Colon (tissue), 2 donors: ENCODE measurements around the gene SPINK7.
"Not testable (repeated sequence)": the region's sequence is repeated elsewhere in the genome, so short reads cannot be mapped to it uniquely, and the experiment has no call there.

ENCODE experiments used
- FAIRE-seq: peaks from 2 replicates; lab custom pipeline; 2012; peaks lifted over from hg19 to GRCh38; lab: Jason Lieb, UNC
- donor health status: control.
- donor health status: control.

SPINK7 gene

DNA sequence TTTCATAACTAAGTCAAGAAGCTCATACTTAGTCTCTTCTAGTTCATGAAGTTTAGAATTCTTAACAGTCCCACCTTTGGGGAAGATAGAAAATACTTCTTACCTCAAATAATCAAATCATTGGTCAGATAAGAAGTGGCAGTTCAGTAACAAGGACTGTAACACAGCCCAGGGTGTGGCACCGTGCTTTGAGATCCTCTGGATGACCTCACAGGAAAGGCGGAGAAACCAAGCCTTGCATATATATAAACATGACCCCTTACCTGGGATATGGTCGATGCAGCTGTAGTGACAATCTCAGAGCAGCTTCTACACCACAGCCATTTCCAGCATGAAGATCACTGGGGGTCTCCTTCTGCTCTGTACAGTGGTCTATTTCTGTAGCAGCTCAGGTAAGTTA is at the start of gene SPINK7:
Gene SPINK7, plus strand, starts transcription at position 271 of the 400 bp plus-strand sequence. Its CDS starts 61 bp downstream, at position 332.
- FAIRE-seq, result no peak

DNA sequence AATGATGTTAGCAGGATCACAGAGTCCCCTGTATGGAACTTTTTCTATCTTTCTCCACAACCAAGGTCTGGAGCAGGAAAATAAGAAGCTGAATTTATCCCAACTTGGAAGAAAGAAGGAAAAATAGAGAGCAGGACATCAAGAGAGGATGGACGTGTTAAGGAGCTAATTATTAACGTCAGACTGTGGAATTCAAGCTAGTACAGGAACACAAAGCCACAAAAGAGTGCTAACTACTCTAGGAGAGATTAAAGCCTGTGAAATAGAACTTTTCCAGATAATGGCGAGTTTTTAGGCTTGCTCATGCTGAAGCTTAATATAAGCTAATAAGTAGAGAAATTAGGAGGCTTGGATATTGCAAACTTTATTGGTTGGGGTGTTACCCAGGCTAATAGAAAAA is 44.3 kb upstream of the SPINK7 start:
- no peak for FAIRE-seq

DNA sequence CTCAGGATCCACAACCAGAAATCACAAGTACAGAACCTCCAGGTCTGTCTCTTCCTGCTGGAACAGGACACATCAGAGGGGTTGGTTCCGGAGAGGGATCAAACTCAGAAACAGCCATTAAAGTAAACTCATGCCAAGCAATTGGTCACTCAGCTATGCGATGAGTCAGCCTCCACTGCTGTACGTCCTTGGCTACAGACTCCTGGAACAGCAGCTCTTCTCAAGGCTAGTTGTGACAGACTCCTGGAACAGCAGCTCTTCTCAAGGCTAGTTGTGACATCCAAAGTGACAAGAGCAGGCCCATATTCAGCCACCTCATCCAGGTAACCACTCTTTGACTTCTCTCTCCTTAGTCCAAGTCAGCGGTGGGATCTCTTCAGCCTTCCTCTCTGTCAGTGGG is 43.7 kb upstream of the SPINK7 start, which contains the start of gene SPINK13:
Gene SPINK13, plus strand, starts transcription at position 229 of the 400 bp plus-strand sequence. CDS start 1,279 bp downstream, outside the sequence.
- FAIRE-seq, result no peak

DNA sequence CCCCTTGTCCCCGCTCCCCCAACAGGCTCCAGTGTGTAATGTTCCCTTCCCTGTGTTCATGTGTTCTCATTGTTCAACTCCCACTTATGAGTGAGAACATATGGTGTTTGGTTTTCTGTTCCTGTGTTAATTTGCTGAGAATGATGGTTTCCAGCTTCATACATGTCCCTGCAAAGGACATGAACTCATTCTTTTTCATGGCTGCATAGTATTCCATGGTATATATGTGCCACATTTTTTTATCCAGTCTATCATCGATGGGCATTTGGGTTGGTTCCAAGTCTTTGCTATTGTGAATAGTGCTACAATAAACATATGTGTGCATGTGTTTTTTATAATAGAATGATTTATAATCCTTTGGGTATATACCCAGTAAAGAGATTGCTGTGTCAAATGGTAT is 37.1 kb upstream of the SPINK7 start:
- not testable (repeated sequence) for FAIRE-seq

DNA sequence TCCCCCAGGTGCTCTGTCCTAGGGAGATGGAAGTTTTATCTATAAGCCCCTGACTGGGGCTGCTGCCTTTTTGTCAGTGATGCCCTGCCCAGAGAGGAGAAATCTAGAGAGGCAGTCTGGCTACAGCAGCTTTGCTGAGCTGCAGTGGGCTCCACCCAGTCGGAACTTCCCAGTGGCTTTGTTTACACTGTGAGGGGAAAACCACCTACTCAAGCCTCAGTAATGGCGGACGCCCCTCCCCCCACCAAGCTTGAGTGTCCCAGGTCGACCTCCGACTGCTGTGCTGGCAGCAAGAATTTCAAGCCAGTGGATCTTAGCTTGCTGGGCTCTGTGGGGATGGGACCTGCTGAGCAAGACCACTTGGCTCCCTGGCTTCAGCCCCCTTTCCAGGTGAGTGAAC is 31.3 kb upstream of the SPINK7 start:
- FAIRE-seq, result not testable (repeated sequence)

DNA sequence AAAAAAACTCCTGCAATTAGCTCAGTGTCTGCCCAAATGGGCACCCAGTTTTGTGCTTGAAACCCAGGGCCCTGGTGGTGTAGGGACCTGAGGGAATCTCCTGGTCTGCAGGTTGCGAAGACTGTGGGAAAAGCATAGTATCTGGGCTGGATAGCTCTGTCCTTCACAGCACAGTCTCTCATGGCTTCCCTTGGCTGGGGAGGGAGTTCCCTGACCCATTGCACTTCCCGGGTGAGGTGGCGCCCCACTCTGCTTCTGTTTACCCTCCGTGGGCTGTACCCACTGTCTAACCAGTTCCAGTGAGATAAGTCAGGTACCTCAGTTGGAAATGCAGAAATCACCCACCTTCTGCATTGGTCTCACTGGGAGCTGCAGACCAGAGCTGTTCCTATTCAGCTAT is 30.9 kb upstream of the SPINK7 start:
- not testable (repeated sequence) for FAIRE-seq

DNA sequence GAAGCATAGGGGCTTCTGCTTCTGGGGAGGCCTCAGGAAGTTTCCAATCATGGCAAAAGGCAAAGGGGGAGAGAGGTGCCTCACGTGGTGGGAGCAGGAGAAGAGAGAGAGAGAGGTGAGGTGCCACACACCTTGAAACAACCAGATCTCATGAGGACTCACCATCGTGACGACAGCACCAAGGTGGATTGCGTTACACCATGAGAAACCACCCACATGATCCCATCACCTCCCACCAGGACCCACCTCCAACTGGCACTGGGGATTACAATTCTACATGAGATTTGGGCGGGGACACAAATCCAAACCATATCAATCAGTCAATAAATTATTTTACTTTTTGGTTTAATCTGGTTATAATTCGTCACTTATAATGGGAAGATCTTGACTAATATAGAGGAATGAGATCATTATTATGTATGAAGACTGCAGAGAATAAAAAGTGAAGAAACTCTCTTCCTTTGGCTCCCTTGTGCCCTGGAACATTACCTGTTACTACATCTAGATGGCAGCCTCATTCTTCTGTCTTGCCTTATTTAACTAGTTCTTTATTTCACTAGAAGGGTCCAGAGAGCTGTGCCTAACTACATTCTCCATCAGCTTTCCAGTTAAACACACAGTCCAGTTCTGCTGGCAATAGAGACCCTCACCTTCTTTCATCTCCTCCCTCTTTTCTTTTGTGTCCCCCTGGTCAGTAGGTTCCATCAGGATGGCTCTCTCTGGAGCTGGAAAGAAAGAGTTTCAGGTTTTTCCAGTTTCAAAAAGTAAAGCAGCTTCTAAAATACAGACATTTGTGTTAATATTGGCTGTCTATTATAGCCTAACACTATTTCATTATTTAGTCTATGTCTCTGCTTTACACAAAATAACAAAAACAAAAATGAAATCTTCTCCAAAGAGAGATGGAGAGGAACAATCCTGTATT is 21.7 kb upstream of the SPINK7 start:
- FAIRE-seq, result no peak

DNA sequence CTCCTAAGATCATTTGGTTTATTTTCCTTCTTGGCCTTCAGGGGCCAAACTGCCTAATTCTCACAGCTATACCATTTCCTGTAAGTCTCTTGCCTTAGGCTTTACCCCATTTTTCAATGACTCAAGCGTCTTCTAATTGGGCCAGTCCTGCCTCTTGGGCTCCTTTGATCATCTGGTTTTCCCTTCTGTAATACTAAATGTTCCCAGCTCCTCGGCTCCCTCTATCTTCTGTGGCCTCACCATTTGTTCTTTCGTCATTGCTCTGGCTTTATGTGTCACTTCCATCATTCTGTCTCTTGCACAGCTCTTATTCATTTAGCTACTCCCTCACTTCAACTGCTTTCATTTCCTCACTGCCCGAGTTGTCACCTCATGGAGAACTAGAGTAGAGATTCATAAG is 14.5 kb upstream of the SPINK7 start:
- FAIRE-seq, result no peak

DNA sequence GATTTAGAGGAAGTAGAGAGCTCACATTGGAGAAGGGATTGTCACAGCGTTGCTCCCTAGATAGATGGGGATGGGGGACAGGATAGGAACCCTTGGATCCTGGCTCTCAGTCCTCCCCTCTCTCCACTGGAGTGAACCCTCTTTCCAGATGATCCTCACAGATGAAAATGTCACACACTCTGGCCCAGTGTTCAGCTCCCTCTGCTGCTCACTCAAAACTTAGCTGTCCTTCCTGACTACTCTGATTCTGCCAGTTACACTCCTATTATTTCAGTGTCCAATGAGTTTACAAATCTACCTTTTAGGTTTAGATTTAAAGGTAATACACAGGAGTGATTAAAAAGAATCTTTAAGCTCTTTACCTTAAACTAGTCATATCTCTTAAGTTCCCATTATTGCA is 5.8 kb upstream of the SPINK7 start:
- FAIRE-seq, result no peak

DNA sequence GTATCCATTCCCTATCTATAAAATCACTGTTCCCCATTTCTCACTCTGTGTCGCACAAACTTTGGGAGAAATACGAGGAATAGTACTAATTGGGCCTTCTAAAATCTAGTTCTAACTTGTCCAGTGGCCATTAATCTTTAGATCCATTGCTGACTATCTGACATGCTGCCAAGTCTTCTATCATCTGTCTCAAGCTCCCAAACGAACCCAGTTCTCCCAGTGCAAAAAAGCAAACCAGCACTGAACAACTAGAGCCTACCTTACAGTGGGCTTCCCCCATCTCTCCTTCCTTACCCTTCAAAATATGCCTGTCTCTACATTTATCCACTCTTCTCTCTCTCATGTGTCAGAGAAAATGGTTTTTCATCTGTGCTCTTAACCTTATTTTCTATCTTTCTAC is 3.2 kb upstream of the SPINK7 start:
- no peak for FAIRE-seq

DNA sequence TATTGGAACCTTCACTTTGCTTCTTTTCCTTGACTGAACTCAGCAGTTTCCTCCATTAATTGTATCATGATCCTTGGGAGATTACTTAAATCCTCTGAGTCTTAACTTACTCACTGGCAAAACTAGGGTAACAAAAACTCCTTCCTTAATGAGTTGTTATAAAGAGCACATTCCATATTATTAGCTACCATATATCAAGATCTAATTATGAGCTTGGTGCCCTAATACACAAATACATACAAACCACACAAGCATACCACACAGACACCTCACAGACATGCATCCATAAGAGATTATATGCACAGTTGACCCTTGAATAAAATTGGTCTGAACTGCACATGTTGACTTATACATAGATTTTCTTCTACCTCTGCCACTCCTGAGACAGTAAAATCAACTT is 2.5 kb upstream of the SPINK7 start:
- no peak for FAIRE-seq

DNA sequence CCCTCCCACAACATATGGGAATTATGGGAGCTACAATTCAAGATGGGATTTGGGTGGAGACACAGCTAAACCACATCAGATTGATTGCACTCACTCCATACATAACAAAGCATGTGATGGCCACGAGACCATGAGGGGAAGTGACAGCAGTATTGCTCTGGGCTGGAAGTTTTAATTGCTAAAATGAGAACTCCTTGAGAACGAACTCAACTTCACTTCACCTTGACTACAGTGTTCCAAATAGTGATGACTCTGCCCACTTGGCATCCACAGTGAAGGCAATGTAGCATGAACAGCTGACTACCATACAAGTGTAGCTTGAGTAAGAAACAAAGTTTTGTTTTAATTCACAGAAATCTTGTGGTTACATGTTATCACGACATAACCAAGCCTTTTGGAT is 739 bp upstream of the SPINK7 start:
- no peak for FAIRE-seq

DNA sequence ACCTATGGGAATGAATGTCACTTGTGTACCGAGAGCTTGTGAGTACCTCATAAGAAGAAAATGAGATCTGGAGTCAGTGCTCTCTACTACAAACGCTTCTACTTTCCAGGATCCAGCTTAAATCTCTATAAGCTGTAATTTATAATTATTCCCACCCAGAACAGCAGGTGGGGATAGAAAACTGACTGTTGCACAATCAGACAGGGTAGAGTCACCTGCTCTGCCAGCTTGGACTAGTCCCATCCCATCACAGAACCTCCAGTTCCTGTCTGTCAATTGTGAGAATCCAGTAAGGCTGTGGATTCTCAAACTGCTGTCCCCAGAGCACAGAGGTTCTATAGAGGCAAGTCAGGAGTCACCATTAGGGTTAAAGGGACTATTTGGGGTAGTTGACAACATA is 2.0 kb downstream of the SPINK7 start:
- FAIRE-seq, result no peak

DNA sequence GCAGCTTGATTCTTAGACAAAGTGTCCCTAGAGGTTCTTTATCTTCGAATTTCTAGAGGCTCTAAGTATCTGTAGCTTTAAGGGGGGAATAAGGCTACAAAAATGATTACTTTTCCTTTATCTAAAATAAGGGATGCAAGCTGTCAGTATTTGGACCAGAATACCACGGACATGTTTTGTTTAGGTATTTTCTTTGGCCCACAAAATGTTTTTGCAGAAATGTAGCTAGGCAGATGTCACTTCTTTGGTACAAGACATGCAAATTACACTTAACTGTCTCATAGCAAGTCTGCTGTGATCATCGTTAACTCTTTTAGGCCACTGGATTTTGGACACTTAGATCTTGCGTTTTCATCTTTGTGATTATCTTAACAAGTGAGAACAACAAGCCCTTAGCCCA is 2.5 kb downstream of the SPINK7 start:
- no peak for FAIRE-seq

DNA sequence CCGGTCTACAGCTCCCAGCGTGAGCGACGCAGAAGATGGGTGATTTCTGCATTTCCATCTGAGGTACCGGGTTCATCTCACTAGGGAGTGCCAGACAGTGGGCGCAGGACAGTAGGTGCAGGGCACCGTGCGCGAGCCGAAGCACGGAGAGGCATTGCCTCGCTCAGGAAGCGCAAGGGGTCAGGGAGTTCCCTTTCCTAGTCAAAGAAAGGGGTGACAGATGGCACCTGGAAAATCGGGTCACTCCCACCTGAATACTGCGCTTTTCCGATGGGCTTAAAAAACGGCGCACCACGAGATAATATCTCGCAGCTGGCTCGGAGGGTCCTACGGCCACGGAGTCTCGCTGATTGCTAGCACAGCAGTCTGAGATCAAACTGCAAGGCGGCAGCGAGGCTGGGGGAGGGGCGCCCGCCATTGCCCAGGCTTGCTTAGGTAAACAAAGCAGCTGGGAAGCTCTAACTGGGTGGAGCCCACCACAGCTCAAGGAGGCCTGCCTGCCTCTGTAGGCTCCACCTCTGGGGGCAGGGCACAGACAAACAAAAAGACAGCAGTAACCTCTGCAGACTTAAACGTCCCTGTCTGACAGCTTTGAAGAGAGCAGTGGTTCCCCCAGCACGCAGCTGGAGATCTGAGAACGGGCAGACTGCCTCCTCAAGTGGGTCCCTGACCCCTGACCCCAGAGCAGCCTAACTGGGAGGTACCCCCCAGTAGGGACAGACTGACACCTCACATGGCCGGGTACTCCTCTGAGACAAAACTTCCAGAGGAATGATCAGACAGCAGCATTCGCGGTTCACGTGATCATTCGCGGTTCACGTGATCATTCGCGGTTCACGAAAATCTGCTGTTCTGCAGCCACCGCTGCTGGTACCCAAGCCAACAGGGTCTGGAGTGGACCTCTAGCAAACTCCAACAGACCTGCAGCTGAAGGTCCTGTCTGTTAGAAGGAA is 8.1 kb downstream of the SPINK7 start:
- FAIRE-seq, result not testable (repeated sequence)

DNA sequence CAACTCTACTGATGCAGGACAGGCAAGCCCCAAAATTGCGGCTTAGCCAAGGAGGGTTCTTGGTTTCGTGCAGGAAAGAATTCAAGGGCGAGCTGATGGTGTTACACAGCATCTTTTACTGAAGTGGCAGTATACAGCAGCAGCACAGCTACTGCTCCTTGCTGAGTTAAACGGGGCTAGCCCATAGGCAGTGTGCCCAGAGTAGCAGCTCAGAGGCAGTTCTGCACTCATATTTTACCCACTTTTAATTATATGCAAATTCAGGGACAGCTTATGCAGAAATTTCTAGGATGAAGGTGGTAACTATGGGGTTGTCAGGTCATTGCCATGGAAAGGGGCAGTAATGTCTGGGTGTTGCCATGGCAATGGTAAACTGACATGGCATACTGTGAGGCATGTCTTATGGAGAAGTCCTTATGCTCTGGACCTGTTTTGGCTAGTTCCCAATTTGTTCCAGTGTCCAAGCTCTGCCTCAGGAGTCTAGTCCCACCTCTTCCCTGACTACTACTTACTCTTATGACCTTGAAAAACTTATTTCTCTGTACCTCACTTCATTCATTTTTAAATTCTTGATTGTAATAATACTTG is 21.1 kb downstream of the SPINK7 start:
- FAIRE-seq, result no peak

DNA sequence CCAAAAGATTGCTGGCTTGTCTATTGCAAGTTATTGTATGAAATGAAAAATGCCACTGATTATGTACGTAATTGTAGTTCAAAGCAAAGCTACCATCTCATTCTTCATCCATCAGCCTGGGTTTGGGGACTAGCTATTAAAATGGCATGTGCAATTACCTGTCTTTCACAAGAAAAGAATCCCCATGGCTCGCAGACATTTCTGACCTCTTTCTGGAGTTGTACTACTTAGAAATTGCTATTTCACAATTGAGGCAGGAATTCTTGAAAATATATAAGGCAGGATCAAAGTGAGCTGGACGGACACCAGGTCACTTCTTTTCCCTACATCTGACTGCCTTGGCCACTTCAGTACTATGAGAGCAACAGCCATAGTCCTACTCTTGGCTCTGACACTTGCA is 23.0 kb downstream of the SPINK7 start, which contains the start of gene SPINK9:
Gene SPINK9, plus strand, starts transcription at position 301 of the 400 bp plus-strand sequence. Its CDS starts 55 bp downstream, at position 356.
- FAIRE-seq, result no peak

DNA sequence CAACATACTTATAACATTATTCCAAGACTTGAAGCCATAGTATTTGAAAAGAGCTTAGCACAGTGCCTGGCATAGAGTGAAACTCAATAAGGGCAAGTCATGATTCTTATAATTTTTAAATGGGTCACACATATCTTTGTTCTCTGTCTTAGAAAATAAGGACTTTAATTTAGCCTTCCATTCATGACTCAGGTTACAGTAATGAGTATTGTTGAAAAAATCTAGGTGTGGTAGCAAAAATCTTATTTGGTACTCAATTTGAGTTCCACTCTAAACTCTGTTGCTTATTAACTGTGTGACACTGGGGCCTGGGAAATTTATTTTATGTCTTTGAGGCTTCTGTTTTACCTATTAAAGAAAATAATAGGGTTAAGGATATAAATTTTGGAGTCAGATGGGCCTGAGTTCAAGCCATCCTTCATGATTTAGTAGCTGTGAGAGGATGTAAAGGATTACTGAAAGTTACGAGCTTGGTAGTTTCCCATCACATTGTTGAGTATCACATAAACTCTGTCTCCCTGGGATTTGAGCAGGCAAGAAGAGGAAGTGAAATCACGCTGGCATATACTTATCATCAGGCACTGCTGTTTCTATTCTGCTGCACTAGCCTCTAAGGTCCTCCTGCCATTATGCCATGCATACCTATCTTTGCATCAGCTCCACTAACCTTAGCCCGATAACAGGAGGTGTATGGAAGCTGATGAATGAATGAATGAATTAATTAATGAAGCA is 24.6 kb downstream of the SPINK7 start:
- FAIRE-seq, result no peak

DNA sequence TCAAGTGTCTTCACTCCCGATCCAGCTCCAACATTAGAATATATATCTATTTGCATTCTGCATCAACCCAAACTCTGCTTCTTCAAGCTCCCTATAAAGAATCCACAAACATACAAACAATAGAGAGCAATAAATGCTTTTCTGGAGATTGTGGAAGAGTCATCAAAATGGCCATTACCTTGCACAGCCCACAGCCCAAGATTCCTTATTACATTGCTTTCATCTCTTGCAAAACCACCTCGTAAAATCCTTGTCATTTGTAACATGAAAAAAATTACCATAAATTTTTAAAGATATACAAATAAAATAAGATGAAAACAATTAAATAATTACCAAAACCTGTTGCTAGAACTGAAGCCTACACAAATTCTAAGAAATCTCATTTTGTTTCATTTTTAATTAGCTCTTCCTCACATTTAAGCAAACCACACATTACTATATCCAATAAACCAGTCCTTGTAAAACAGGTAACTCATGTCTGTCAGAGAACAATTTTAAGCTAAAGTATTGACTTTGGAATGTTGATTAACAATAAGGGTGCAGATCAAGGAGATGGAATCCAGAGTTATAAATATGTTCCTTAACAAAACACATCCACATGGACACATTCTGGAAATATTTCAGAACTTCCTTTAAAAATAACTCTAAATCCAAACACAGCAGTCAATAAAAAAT is 30.3 kb downstream of the SPINK7 start:
- FAIRE-seq, result no peak

DNA sequence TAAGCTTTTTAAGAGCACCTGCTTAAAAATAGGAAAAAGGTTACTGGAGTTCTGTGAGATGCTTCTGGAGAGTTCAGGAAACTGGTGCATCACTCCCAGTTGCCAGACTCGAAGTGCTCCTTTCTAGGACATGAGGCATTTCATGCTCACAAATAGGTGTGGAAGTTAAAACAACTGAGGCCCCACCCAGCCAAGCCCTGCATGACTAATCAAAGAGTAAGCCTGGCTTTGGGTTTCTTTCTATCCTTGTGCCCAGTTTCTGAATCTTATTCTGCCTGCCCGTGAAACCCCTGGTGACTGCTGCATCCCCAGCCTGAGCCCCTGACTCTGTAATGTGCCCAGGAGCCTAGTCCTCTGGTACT is 30.8 kb downstream of the SPINK7 start:
- no peak for FAIRE-seq
